Measurements from ENCODE around the gene KCNE2.

DNA sequence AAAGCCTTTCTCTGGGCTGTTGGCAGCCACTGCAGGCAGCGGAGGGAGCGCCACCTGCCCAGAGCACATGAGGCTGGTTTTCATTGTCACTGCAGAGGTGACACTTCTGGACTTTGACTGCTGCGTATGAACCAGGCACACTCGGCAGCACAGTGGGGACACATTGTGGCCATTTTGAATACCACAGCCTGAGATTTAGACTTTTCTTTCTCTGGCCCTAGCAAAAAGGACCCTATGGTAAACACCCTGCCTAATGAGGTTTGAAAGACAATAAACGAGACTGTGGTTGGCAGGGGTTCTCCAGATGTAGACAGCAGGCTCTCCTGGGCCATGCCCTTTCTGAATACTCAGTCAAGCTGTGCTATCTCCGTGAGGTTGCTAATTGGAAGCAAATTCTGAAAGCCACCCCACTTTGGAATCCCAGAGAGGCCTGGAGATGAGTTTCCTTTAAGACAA, 12.0 kb upstream of the KCNE2 start:
- TF ChIP-seq EZH2 (IDR thresholded peaks at IDR 0.05; ENCODE audit: insufficient read depth, poor library complexity, severe bottlenecking): no peak
- no peak for TF ChIP-seq EZH2phosphoT487 (IDR thresholded peaks at IDR 0.05; ENCODE audit: insufficient read depth, low read depth)
